NK-92 (cell line): ENCODE measurements around the gene PRMT7.

Source experiments
- DNase-seq: peaks from one replicate; lab custom pipeline; 2025; ENCODE audit not compliant: unreplicated experiment; lab: John Stamatoyannopoulos, UW

The PRMT7 gene

DNA sequence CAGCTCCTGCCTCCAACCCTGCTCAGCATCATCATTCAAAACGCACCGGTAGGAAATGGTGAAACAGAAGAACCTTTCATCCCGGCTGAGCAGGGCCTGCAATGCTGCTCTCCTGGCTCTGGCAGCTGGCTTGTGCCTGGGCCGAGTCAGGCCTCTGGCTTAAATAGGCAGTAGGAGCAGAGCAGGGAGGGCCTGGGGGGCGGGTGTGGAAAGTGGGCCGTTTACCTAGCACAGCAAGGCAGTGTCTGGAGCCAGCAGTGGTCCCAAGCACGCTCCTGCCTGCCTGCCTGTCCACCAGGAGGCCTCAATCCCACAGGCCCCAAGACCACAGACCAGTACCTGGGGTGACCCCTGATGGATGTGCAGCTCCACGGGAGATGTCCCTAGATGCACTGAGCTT is 78.2 kb downstream of the PRMT7 start:
- DNase-seq, result no peak

DNA sequence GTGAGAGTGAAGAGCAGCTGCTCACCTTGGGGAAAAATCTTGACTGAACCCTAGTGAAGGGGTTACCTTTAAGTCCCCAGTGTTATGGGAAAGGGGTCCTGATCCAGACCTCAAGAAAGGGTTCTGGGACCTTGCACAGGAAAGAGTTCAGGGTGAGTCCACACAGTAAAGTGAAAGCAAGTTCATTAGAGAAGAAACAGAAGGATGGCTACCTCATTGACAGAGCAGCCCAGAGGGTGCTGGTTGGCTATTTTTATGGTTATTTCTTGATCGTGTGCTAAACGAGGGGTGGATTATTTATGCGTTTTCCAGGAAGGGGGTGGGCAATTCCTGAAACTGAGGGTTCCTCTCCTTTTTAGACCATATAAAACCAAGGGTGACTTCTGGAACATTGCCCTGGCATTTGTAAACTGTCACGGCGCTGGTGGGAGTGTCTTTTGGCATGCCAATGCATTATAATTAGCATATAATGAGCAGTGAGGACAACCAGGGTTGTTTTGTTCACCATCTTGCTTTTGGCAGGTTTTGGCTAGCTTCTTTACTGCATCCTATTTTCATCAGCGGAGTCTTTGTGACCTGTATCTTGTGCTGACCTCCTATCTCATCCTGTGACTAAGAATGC is 79.0 kb downstream of the PRMT7 start:
- DNase-seq, result no peak

GRCh38 chr16:68393333-68393732 is 82.5 kb downstream of the PRMT7 start:
- DNase-seq, result no peak

- DNase-seq, result no peak
Observed at GRCh38 chr16:68395167-68395786, 84.5 kb downstream of the PRMT7 start.

GRCh38 chr16:68395815-68396214 is 85.0 kb downstream of the PRMT7 start:
- DNase-seq, result no peak

DNA sequence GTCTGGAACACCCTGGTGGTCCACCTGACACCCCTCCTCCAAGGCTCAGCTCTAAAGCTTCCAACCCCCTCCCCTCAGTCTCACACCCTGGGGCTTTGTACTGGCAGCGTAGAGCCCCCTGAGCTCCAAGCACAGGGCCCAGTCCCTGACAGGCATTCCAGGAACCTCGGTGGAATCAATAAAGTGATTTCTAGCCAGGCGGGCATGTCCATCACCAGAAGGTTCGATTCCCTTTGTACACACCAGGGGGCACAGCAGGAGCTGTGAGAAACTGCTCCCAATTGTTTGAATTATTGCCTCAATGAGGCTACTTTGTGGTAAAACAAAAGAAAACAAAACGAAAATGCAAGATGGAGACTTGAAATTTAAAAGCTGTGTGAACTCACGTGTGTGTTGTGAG is 85.7 kb downstream of the PRMT7 start:
- DNase-seq, result no peak

DNA sequence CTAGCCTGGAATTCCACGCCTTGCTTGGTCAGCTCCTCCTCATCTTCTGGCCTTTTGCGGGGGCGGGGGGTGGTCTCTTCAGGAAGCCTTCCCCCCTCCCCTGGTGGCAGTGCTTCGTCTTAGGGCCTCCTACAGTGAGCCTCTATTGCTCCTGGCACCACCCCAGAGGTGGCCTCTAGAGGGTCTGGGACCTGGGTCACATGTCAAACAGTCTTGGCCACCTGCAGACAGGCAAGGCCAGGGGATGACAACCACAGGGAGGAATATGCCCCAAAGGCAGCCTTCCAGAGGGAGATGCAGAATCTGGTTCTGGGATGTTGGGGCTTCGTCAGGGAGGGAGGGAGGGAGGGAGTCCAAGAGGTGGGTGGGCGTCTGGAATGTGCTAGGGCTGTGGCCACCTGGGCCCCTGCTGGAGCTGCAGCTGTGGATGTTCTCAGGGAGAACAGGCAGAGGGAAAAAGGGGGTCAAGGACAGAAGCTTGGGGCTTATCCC is 86.9 kb downstream of the PRMT7 start:
- DNase-seq, result no peak

- no peak for DNase-seq
Observed at GRCh38 chr16:68399456-68399855, 88.6 kb downstream of the PRMT7 start.

DNA sequence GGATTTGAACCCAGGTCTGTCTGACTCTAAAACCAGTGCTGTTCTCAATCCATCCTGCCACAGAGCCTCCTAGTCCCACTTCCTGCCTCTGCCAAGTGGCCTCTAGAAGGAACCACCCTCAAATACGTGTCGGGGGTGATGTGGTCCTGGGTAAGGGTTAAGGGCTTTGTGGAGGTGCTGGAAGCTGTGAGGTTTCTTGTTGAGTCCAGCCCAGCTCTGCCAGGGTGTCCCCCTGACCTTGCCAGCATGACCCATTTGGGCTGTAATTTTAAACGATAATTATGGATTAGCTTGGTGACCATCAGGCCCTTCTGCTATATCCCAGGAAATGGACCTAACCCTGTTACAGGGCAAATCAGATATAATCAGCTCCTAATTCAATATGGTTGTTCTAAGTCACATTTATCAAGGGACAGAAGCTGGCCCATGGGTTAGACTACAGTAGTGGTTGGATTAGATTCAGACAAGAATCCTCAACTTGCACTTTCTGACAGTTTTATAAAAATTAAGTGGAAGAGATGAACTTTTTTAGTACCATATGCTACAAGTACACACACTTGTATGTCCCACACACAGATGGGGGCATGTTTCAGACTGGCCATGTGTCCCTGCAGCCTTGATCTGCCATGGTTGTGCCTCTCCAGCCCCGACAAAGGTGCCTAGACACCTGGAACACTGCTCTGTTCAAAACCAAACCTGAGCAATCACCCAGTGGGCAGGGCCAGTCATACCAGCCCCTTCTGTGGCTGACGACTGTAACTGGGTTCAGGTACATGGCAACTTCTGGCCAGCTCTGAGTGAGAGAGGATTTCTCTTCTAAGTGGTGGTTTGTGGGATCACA is 89.5 kb downstream of the PRMT7 start:
- no peak for DNase-seq

- no peak for DNase-seq
Observed at GRCh38 chr16:68400924-68401460, 90.2 kb downstream of the PRMT7 start.

DNA sequence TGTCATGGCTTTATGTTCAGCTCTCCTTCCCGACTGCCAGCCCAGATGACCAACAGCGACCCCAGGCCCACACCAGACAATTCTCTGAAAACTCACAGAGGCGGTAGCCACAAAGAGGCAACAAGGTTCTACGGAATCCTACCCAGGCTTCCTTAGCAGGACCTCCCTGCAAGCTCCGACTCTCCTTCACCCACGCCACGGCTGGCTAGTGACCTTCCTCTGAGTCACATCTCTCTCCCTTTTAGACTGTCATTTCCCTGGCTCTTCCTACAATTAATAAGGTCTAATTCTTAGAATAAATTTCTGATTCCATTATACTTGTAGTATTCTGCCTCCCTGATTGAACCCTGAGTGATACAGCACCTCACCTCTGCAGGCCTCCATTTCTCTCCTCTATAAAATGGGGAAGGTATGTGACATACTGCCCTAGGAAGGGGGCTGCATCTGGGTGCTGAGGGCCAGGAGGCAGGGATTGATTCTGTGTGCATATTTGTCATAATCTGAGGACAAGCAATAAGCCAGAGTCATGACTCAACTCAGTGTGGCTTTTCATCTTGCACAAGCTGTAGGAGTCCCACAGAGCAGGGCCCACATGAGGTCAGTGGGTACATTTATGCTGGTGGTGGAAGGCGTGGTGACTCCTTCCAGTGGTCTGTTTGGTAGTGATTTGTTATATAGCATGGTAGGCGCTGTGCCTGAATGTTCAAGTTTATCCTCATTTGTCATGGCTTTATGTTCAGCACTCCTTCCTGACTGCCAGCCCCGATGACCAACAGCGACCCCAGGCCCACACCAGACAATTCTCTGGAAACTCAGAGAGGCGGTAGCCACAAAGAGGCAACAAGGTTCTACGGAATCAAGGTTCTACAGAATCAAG is 91.3 kb downstream of the PRMT7 start:
- DNase-seq, result no peak

DNA sequence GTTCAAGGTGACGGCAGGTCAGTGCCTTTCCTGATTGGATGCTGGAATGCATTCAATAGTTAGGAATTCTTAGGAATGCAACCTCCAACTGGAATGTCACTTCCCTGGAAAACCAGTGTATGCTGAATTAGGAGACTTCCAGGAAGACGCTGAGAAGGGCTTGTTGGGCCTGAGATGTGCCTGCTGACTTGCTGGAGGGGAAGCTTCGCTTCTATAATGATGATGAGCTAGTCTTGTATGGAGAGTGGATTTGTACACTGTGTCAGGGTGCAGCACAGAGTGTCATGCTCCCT is 91.9 kb downstream of the PRMT7 start:
- no peak for DNase-seq

GRCh38 chr16:68403177-68403576 is 92.4 kb downstream of the PRMT7 start:
- DNase-seq, result no peak

DNA sequence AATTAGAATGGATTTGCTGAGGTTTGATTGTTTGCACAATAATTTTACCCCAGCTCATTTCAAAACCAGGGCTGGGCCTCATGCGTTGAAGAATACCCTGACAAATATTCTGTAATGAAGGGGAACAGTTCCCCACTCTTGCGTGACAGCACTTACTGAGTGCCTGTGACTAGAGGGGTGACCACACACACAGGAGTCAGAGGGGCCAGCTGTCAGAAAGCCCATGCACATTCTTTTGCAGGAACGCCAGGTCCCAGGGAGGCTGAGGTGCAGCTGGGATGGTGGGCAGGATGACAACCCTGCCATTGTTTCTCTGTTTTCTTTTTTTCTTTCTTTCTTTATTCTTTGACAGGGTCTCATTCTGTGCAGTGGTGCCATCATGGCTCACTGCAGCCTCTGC is 92.9 kb downstream of the PRMT7 start:
- no peak for DNase-seq

DNA sequence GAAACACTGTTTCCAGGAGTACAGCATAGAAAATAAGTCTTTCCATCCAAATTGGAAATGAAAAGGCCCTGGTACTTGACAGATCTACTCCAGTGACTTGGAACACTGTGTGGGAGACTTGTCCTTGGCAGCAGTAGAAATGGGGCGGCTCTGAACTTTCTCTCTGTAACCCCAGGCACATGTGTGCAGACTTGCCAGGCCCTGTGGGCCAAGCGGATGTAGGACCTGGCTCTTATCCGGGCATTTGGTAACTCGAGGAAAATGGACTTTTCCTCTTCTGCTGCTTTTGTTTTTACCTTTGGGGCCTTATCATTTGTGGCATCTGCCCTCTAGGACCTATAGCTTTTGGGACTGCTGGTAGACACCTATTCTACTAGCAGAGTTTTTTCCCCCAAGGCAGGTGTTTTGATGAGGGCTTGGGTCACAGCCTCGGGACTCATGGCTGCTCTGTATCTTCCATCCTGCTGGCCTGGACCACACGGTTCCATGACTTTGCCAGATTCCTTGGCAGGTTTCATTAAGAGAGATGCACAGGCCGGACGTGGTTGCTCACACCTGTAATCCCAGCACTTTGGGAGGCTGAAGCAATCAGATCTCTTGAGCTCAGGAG is 94.0 kb downstream of the PRMT7 start:
- no peak for DNase-seq

GRCh38 chr16:68406458-68407152 is 95.8 kb downstream of the PRMT7 start:
- DNase-seq, result no peak
